K562 treated with DMSO at 1 percent for 48 hours (cell line): ENCODE measurements around the gene HSPA1A. TPM values are rescaled to one million over a fixed set of nuclear protein-coding genes. Genes with fewer than 3 reads are reported as not detected.

Source experiments
- total RNA-seq: library from RNA; unstranded; fragments of 300-600 nt; gene quantifications from 2 replicates; pipeline ENCODE4 v1.2.3, GENCODE V29; 2022; ENCODE audit warnings: low replicate concordance; ENCODE audit errors: extremely low read depth

The HSPA1A gene
- not detected in 2 replicates for total RNA-seq

DNA sequence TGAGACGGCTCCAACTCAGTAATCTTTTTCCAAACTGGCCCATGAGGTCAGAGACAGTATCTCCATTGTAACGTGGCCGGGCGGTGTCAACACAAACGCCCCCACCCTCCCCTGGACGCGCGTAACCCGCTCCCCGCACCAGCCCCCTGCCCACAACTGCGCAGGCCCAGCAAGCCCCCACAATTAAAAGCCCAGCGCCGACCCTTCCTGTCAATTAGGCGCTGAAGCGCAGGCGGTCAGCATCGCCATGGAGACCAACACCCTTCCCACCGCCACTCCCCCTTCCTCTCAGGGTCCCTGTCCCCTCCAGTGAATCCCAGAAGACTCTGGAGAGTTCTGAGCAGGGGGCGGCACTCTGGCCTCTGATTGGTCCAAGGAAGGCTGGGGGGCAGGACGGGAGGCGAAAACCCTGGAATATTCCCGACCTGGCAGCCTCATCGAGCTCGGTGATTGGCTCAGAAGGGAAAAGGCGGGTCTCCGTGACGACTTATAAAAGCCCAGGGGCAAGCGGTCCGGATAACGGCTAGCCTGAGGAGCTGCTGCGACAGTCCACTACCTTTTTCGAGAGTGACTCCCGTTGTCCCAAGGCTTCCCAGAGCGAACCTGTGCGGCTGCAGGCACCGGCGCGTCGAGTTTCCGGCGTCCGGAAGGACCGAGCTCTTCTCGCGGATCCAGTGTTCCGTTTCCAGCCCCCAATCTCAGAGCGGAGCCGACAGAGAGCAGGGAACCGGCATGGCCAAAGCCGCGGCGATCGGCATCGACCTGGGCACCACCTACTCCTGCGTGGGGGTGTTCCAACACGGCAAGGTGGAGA lies at the start of gene HSPA1A, which contains the start of gene HSPA1L:
Gene HSPA1A, plus strand, starts transcription at position 519 of the 814 bp plus-strand sequence. Its CDS starts 214 bp downstream, at position 733.
Gene HSPA1L, minus strand, starts transcription at position 259 of the 814 bp plus-strand sequence. CDS start 3,311 bp downstream, outside the sequence.

DNA sequence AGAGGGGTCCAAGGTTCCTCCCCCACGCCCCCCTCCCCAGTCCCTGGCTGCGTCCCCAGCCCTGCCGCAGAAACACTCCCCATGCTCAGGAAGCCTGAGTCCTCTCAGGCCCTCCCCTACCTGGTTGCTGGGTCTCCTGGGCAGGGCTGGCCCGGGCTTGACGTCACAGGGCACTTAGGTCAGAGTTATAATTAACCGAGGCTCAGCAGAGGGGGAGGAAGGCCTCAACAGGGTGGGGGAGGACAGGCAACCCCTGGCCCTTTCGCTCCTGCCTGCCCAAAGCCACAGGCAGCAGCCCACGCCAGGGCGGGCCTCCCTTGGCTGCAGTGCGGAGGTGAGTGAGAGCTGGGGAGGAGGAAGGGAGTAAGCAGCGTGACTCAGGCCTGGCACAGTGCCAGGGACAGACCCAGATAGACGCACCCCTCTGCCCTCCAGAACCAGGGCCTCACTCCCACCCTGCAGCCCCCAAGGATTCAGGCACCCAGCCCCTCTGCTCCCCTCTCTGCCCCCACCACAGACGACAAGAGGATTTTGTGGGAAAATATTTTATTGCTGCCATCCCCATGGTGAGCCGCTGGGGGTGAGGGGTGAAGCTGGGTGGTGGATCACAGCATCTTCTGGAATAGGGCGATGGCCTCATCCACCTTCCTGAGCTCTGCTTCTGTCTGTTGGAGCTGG lies 38.2 kb upstream of the HSPA1A start, which contains the start of gene VWA7:
Gene VWA7, minus strand, starts transcription at position 340 of the 678 bp plus-strand sequence. CDS start 549 bp downstream, outside the sequence.

DNA sequence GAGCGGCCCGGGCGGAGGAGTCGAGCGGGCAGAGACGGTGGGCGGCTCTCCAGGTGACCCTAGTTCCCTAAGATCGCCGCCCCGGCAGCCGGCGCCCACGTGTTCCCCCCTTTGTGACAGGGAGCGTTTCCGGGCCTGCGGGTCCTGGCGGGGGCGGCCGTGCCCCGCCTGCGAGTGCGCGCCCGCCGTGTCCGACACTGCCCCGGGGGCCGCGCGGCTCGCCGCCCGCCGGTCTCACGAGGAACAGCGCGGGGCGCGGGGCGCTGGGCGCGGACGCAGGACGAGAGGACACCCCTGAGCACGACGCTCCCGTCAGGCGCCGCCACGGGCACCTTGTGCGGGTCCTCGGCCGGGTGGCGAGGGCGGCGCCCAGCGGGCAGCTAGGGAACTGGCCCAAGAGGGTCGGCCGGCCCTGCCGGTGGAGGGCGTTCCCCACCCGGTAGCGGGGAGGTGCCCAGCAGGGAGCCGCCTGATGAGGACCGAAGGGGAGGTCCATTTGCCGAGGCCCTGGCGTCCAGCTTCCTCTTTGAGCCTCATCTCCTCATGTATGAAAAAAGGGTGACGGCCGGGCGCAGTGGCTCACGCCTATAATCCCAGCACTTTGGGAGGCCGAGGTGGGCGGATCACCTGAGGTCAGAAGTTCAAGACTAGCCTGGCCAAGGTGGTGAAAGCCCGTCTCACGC lies 19.6 kb upstream of the HSPA1A start, which contains the start of gene VARS1:
Gene VARS1, minus strand, starts transcription at position 137 of the 683 bp plus-strand sequence. CDS start 535 bp downstream, outside the sequence.

DNA sequence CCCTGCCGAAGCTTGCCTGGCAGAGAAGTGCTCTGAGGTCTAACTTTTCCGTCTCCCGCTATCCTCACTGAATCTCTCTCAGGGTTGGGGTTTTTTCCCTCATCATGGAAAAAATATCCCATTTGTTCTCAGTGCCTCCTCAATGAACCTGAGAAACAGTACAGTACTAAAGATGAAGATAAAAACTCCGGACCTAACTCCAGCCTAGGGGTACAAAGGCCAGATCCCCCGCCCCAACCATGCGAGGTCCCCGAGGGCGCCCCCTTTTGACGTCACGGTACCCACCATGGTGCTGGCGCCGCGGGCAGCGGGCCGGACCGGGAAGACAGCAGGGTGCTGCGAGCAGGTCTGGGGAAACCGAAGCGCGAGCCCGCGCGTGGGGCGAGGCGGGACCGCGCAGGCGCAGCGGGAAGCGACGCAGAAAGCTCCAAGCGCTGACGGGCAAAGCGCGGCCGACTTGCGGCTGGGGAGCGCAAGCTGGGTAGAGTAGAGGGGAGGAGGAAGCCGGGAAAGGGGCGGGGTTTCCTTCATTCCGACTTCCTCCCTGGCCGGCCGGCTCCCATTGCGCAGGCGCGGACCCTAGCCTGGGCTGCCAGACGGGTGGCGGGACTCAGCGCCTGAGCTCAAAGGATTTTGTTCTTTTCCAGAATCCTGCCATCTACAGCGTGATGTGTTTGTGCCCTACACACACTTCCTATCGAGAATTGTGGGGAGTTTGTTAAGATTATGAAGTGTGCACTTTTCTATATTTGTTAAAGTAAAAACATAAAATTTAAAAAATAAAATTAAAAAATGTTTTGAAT lies 8.7 kb upstream of the HSPA1A start, which contains the start of gene LSM2:
Gene LSM2, minus strand, starts transcription at position 497 of the 803 bp plus-strand sequence. Its CDS starts 209 bp downstream, at position 288.

DNA sequence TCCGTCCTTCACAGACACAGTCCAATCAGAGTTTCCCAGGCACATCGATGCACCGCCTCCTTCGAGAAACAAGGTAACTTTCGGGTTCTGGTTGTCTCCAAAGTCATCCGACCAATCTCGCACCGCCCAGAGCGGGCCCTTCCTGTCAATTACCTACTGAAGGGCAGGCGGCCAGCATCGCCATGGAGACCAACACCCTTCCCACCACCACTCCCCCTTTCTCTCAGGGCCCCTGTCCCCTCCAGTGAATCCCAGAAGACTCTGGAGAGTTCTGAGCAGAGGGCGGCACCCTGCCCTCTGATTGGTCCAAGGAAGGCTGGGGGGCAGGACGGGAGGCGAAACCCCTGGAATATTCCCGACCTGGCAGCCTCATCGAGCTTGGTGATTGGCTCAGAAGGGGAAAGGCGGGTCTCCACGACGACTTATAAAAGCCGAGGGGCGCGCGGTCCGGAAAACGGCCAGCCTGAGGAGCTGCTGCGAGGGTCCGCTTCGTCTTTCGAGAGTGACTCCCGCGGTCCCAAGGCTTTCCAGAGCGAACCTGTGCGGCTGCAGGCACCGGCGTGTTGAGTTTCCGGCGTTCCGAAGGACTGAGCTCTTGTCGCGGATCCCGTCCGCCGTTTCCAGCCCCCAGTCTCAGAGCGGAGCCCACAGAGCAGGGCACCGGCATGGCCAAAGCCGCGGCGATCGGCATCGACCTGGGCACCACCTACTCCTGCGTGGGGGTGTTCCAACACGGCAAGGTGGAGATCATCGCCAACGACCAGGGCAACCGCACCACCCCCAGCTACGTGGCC lies 12.1 kb downstream of the HSPA1A start, which contains the start of gene HSPA1B:
Gene HSPA1B, plus strand, starts transcription at position 453 of the 794 bp plus-strand sequence. Its CDS starts 213 bp downstream, at position 666.

DNA sequence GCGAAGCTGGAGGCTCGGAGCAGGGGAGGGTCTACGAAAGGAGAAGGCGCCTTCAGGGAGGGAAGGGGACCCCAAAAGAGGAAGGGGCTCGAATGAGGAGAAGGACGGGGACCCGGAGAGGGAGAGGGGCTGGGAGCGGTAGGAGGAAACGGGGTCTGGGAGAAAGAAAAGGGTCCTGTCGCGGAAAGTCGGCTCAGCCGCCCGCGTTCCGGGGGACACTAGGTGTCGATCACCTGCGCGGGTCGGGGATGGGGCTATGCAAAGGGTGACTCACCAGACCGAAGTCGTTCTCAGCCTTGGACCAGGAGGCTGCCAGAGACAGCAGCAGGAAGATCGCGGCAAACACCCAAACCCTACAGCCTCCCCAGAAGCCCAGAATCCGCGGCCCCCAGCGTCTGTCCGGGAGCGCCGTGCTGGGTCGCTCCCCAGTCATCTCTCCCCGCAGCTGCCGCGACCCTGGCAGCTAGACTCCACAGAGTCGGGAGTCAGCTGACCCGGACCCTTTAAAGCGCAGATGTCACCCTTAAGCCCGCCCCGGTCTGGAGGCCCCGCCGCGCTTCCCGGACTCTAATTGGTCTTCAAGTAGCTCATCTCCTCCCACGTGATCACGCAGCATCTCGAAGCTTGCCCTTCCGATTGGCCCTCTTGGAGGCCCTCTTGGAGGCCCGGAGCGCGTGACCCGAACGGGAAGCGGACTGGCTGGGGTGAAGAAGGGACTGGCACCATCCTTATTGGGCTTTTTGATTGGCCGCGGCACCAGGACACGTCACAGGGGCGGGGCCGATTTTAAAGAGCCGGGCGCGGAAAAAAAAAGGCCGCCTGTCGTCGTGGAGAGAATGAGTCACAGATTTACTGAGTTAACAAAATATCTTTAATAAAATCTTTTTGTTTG lies 47.2 kb downstream of the HSPA1A start, which contains the start of gene NEU1:
Gene NEU1, minus strand, starts transcription at position 478 of the 892 bp plus-strand sequence. Its CDS starts 45 bp downstream, at position 433.

Other genes with a start within 250 kb of the HSPA1A start
- gene LTA, start 243.3 kb upstream of the HSPA1A start, total RNA-seq = not detected in 2 replicates
- gene TNF, start 240.0 kb upstream of the HSPA1A start, total RNA-seq = not detected in 2 replicates
- gene LTB, start 233.1 kb upstream of the HSPA1A start, total RNA-seq = not detected in 2 replicates
- gene LST1, start 229.3 kb upstream of the HSPA1A start, total RNA-seq = not detected in 2 replicates
- not detected in 2 replicates for gene NCR3, start 222.5 kb upstream of the HSPA1A start, total RNA-seq
- gene AIF1, start 200.3 kb upstream of the HSPA1A start, total RNA-seq = not detected in 2 replicates
- 599 TPM in 1 of 2 replicates, not detected in the other for gene PRRC2A, start 194.8 kb upstream of the HSPA1A start, total RNA-seq
- gene BAG6, start 162.9 kb upstream of the HSPA1A start, total RNA-seq = 212 TPM in 1 of 2 replicates, not detected in the other
- not detected in 2 replicates for gene APOM, start 159.6 kb upstream of the HSPA1A start, total RNA-seq
- gene C6orf47, start 154.8 kb upstream of the HSPA1A start, total RNA-seq = not detected in 2 replicates
- gene GPANK1, start 150.5 kb upstream of the HSPA1A start, total RNA-seq = not detected in 2 replicates
- 596 TPM in 1 of 2 replicates, not detected in the other for gene CSNK2B, start 149.5 kb upstream of the HSPA1A start, total RNA-seq
- not detected in 2 replicates for gene LY6G5B, start 145.6 kb upstream of the HSPA1A start, total RNA-seq
- not detected in 2 replicates for gene LY6G5C, start 134.5 kb upstream of the HSPA1A start, total RNA-seq
- not detected in 2 replicates for gene ABHD16A, start 112.2 kb upstream of the HSPA1A start, total RNA-seq
- not detected in 2 replicates for gene LY6G6F, start 108.7 kb upstream of the HSPA1A start, total RNA-seq
- gene LY6G6D, start 100.2 kb upstream of the HSPA1A start, total RNA-seq = not detected in 2 replicates
- gene LY6G6C, start 93.8 kb upstream of the HSPA1A start, total RNA-seq = not detected in 2 replicates
- not detected in 2 replicates for gene MPIG6B, start 92.2 kb upstream of the HSPA1A start, total RNA-seq
- not detected in 2 replicates for gene DDAH2, start 86.2 kb upstream of the HSPA1A start, total RNA-seq
- gene CLIC1, start 79.0 kb upstream of the HSPA1A start, total RNA-seq = 1,281 TPM in 1 of 2 replicates, not detected in the other
- not detected in 2 replicates for gene MSH5, start 75.5 kb upstream of the HSPA1A start, total RNA-seq
- not detected in 2 replicates for gene SAPCD1, start 52.9 kb upstream of the HSPA1A start, total RNA-seq
- not detected in 2 replicates for gene VWA7, start 38.2 kb upstream of the HSPA1A start, total RNA-seq
- 668 TPM in 1 of 2 replicates, not detected in the other for gene VARS1, start 19.8 kb upstream of the HSPA1A start, total RNA-seq
- gene LSM2, start 8.6 kb upstream of the HSPA1A start, total RNA-seq = not detected in 2 replicates
- not detected in 2 replicates for gene HSPA1L, start 260 bp upstream of the HSPA1A start, total RNA-seq
- gene HSPA1B, start 12.2 kb downstream of the HSPA1A start, total RNA-seq = 760 TPM in 1 of 2 replicates, not detected in the other
- gene NEU1, start 47.3 kb downstream of the HSPA1A start, total RNA-seq = 455 TPM in 1 of 2 replicates, not detected in the other
- not detected in 2 replicates for gene SLC44A4, start 63.5 kb downstream of the HSPA1A start, total RNA-seq
- gene EHMT2, start 82.2 kb downstream of the HSPA1A start, total RNA-seq = not detected in 2 replicates
- gene ZBTB12, start 86.5 kb downstream of the HSPA1A start, total RNA-seq = not detected in 2 replicates
- gene C2, start 112.2 kb downstream of the HSPA1A start, total RNA-seq = not detected in 2 replicates
- gene CFB, start 130.6 kb downstream of the HSPA1A start, total RNA-seq = not detected in 2 replicates
- gene NELFE, start 143.4 kb downstream of the HSPA1A start, total RNA-seq = not detected in 2 replicates
- gene SKIC2, start 143.6 kb downstream of the HSPA1A start, total RNA-seq = not detected in 2 replicates
- 217 TPM in 1 of 2 replicates, not detected in the other for gene DXO, start 156.6 kb downstream of the HSPA1A start, total RNA-seq
- not detected in 2 replicates for gene C4A, start 166.5 kb downstream of the HSPA1A start, total RNA-seq
- gene C4B, start 199.3 kb downstream of the HSPA1A start, total RNA-seq = not detected in 2 replicates
- gene CYP21A2, start 222.9 kb downstream of the HSPA1A start, total RNA-seq = not detected in 2 replicates